ENCODE data around the gene MTHFD2L.

The MTHFD2L gene

DNA sequence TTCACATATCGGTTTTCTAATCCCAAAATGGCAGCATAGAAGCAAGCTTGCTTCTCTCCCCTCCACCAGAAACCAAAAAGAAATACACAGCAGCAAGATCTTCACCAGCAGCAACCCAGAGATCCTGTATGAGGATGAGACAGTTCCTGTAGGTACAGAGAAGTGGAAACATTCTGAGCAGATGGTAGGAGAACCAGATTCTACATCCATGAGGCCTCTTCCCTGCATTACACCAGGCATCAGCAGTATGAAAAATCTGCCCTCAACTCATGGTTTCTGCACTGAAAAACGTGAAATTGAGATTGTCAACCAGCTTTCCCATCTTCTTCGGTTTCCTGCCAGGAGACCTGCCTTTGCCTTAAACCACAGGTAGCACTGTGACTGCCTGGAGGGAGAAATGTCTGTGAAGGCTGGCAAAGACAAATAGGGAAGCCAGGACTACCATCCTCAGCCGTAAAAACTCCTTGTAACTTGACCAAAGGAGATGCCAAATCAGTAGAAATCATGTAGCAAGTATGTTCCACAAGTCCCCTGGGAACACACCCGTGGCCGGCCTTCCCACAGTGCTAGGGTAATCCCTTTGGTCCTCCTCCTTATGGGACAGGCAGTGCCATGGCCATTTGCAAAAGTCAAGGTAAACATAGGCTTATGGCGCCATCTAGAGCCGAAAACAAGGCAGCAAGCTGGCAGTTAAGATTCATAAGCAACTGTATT, 24.0 kb upstream of the MTHFD2L start:
- Histone ChIP-seq H3K27me3 (ENCODE audit: low read depth, low read length) (no peaks in the 10 kb centered on the region), H3K36me3 (ENCODE audit: control insufficient read depth in 1 of 2, insufficient read depth in 2 of 2, low read length in 2 of 2) (no peaks in the 10 kb centered on the region), H3K4me1 (ENCODE audit: control insufficient read depth in 1 of 2, insufficient read depth in 2 of 2, low read length in 2 of 2) (no peaks in the 10 kb centered on the region), H3K27ac (ENCODE audit: low read length) (no peak overlapping the region), H3K9me3 (ENCODE audit: control insufficient read depth in 1 of 2, low read length in 2 of 2) (peaks cover 0 to 4% of the 10 kb centered on the region in 2 donors), H3K4me3 (ENCODE audit: low read depth in 1 of 2, low read length in 2 of 2) (no peak overlapping the region)

DNA sequence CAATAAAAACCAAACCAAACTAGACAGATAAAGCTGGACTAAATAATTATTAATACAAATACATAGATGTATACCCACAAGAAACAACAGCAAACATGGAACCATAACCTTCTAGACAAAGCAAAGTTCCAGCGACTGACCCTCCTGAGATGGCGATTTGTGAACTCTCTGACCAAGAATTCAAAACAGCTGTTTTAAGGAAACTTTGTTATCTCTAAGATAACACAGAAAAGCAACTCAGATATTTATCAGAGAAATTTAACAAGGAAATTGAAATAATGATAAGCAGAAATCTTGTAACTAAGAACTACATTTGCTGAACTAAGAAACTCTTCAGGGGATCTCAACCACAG, 23.4 kb upstream of the MTHFD2L start:
- no peaks in the 10 kb centered on the region for H3K27me3 ChIP-seq (ENCODE audit: low read depth, low read length)
- H3K4me1 ChIP-seq (ENCODE audit: control insufficient read depth in 1 of 2, insufficient read depth in 2 of 2, low read length in 2 of 2): no peaks in the 10 kb centered on the region
- no peak overlapping the region for H3K4me3 ChIP-seq (ENCODE audit: low read depth in 1 of 2, low read length in 2 of 2)
- peaks cover 0 to 4% of the 10 kb centered on the region in 2 donors for H3K9me3 ChIP-seq (ENCODE audit: control insufficient read depth in 1 of 2, low read length in 2 of 2)
- no peak overlapping the region for H3K27ac ChIP-seq (ENCODE audit: low read length)
- no peaks in the 10 kb centered on the region for H3K36me3 ChIP-seq (ENCODE audit: control insufficient read depth in 1 of 2, insufficient read depth in 2 of 2, low read length in 2 of 2)

DNA sequence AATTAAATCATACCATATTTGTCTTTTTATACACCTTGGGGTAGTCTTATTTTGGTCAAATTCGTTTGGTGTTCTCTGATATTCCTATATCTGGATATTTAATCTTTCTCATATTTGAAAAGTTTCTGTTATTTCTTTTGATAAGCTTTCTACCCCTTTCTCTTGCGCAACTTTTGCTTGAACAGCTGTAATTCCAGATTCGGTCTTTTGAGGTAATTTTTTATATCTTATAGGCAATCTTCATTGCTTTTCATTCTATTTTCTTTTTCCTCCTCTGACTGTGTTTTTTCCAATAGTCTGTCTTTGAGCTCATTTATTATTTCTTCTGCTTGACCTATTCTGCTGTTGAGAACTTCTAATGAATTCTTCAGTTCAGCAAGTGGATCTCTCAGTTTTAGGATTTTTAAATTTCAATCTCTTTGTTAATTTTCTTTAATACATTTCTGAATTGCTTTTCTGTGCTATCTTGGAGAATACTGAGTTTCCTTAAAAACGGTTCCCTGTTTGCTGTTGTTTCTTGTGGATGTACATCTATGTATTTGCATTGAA, 11.3 kb upstream of the MTHFD2L start:
- H3K27me3 ChIP-seq (ENCODE audit: low read depth, low read length): no peaks in the 10 kb centered on the region
- H3K9me3 ChIP-seq (ENCODE audit: control insufficient read depth in 1 of 2, low read length in 2 of 2): no peaks in the 10 kb centered on the region
- no peaks in the 10 kb centered on the region for H3K36me3 ChIP-seq (ENCODE audit: control insufficient read depth in 1 of 2, insufficient read depth in 2 of 2, low read length in 2 of 2)
- H3K4me3 ChIP-seq (ENCODE audit: low read depth in 1 of 2, low read length in 2 of 2): no peak overlapping the region
- H3K27ac ChIP-seq (ENCODE audit: low read length): no peak overlapping the region
- no peaks in the 10 kb centered on the region for H3K4me1 ChIP-seq (ENCODE audit: control insufficient read depth in 1 of 2, insufficient read depth in 2 of 2, low read length in 2 of 2)

DNA sequence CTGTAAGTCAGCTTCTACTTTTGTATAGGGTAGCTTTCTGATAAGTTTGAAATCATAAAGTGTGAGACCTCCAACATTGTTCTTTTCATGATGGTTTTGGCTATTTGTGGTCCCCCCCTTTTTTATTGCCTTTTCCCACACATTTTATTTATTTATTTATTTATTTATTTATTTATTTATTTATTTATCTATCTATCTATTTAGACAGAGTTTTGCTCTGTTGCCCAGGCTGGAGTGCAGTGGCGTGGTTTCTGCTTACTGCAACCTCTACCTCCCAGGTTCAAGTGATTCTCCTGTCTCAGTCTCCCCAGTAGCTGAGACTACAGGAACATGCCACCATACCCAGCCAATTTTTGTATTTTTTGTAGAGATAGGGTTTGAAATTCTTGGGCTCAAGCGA, 9.7 kb upstream of the MTHFD2L start:
- Histone ChIP-seq H3K27ac (ENCODE audit: low read length) (no peak overlapping the region), H3K4me3 (ENCODE audit: low read depth in 1 of 2, low read length in 2 of 2) (no peak overlapping the region), H3K36me3 (ENCODE audit: control insufficient read depth in 1 of 2, insufficient read depth in 2 of 2, low read length in 2 of 2) (no peaks in the 10 kb centered on the region), H3K4me1 (ENCODE audit: control insufficient read depth in 1 of 2, insufficient read depth in 2 of 2, low read length in 2 of 2) (peaks cover 0 to 3% of the 10 kb centered on the region in 2 donors), H3K9me3 (ENCODE audit: control insufficient read depth in 1 of 2, low read length in 2 of 2) (no peaks in the 10 kb centered on the region), H3K27me3 (ENCODE audit: low read depth, low read length) (no peaks in the 10 kb centered on the region)

DNA sequence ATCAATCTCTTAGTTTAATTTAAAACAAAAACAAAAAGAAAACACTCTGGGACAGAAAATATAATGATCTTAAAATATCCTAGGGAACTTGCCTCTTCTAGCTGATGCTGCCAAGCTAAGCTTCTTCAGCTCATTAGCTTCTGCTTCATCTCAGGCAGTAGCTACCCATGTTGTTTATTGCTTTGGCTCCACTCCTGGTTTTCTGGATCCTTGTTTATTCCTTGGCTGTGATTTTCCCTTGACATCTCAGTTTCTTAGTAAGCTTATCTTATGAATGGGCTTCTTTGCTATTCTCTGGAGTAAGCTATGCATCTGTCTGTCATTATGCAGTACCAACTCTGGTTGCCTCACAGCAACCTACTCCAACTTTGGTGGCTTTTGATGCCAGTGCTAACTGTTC, 5.1 kb upstream of the MTHFD2L start:
- Histone ChIP-seq H3K36me3 (ENCODE audit: control insufficient read depth in 1 of 2, insufficient read depth in 2 of 2, low read length in 2 of 2) (no peaks in the 10 kb centered on the region), H3K9me3 (ENCODE audit: control insufficient read depth in 1 of 2, low read length in 2 of 2) (no peaks in the 10 kb centered on the region), H3K4me3 (ENCODE audit: low read depth in 1 of 2, low read length in 2 of 2) (no peak overlapping the region), H3K4me1 (ENCODE audit: control insufficient read depth in 1 of 2, insufficient read depth in 2 of 2, low read length in 2 of 2) (peaks cover 0 to 3% of the 10 kb centered on the region in 2 donors), H3K27me3 (ENCODE audit: low read depth, low read length) (no peaks in the 10 kb centered on the region), H3K27ac (ENCODE audit: low read length) (no peak overlapping the region)

DNA sequence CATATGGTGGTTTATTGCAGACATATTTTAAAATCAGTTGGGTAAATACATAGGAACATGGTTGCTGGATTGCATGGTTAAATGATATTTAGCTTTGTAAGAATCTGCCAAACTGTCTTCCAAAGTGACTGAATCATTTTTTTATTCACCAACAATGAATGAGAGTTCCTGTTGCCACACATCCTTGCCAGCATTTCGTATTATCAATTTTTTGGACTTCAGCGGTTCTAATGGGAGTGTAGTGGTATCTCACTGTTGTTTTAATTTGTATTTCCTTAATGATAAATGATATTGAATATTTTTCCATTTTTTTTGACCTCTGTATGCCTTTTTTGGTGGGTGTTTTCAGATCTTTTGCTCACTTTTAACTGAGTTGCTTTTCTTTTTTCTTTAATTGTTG, 1.4 kb upstream of the MTHFD2L start:
- H3K27ac ChIP-seq (ENCODE audit: low read length): no peak overlapping the region
- no peaks in the 10 kb centered on the region for H3K27me3 ChIP-seq (ENCODE audit: low read depth, low read length)
- peaks cover 0 to 7% of the 10 kb centered on the region in 2 donors for H3K4me1 ChIP-seq (ENCODE audit: control insufficient read depth in 1 of 2, insufficient read depth in 2 of 2, low read length in 2 of 2)
- no peak overlapping the region for H3K4me3 ChIP-seq (ENCODE audit: low read depth in 1 of 2, low read length in 2 of 2)
- no peaks in the 10 kb centered on the region for H3K9me3 ChIP-seq (ENCODE audit: control insufficient read depth in 1 of 2, low read length in 2 of 2)
- H3K36me3 ChIP-seq (ENCODE audit: control insufficient read depth in 1 of 2, insufficient read depth in 2 of 2, low read length in 2 of 2): peaks cover 0 to 10% of the 10 kb centered on the region in 2 donors

DNA sequence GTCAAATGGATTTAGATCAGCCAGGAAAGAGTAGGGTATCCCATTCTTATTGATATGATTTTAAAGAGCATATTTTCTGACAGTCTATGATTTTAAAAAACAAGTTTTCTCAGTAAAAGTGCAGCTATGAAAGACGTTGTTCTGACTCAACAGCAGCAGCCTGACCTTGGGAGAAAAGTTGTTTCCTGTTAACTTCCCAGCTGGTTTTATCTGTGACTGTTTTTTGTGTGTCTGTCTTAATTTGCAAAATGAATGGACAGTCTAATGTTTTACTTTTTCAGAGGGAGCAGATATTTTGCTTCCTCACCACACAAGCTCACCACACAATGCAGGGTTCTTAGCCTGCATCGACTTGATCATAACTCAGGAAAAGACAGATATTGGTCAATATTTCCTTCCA, 764 bp upstream of the MTHFD2L start:
- H3K27me3 ChIP-seq (ENCODE audit: low read depth, low read length): no peaks in the 10 kb centered on the region
- H3K4me1 ChIP-seq (ENCODE audit: control insufficient read depth in 1 of 2, insufficient read depth in 2 of 2, low read length in 2 of 2): peaks cover 0 to 7% of the 10 kb centered on the region in 2 donors
- peaks cover 0 to 15% of the 10 kb centered on the region in 2 donors for H3K36me3 ChIP-seq (ENCODE audit: control insufficient read depth in 1 of 2, insufficient read depth in 2 of 2, low read length in 2 of 2)
- H3K27ac ChIP-seq (ENCODE audit: low read length): peak overlapping the region; percentile 94
- no peaks in the 10 kb centered on the region for H3K9me3 ChIP-seq (ENCODE audit: control insufficient read depth in 1 of 2, low read length in 2 of 2)
- peak overlapping the region; percentile 62 to 79 for H3K4me3 ChIP-seq (ENCODE audit: low read depth in 1 of 2, low read length in 2 of 2)

DNA sequence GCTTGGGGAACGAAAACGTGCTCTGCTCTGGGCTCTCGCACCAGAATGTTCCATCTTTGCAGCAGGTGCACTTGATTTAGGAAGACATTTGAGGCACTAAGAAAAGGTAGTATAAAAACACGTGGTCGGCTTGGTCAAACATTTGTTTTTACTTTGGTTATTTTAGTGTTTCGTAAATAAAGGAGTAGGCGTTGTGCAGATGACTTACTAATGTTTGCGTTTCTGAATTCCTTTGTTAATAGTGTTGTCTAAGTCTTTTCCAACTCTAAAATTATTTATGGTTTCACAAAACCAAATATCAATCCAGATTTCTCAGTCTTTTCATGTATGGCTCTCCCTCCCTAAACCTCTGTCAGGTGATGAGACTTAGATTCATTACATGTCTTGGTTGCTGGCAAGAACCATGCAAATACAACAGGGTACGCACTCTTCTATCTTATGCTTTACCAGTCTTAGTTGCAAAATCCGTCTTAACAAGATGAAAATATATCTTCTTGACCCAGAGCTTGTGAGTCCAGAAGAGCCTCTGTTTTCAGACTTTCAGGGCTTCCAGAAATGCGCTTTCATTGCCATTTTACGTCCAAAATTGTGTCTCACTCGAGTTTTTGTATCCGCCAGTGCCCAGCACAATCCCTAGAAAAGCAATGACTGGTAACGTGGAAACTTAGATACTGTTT, 686 bp downstream of the MTHFD2L start:
- H3K4me1 ChIP-seq (ENCODE audit: control insufficient read depth in 1 of 2, insufficient read depth in 2 of 2, low read length in 2 of 2): peaks cover 0 to 4% of the 10 kb centered on the region in 2 donors

DNA sequence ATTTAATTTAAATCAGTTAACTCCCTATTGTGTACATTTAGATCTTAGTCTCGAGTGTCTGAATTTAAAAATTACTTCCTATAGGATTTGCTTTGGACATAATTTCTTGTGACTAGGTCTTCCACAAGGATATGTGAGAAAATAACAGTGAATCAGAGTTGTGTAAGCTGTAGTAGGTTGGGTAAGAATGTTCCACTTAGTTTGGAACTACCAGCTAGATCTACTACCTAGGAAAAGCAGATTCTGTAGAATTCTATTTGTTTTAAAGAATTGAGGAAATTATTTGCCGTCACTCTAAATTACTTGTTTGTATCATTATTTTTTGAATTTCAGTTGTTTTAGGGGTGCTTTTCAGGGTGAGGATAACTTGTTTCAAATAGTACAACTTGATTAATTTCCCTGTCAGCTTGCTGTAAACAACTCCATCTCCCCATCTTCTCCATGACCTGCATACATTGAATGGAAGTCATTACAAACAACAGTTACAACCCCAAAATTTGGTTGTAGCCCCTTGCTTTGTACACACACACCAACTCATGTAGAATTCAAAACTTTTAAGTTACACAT, 1.3 kb downstream of the MTHFD2L start:
- peaks cover 0 to 4% of the 10 kb centered on the region in 2 donors for H3K4me1 ChIP-seq (ENCODE audit: control insufficient read depth in 1 of 2, insufficient read depth in 2 of 2, low read length in 2 of 2)
- H3K27me3 ChIP-seq (ENCODE audit: low read depth, low read length): no peaks in the 10 kb centered on the region
- no peaks in the 10 kb centered on the region for H3K9me3 ChIP-seq (ENCODE audit: control insufficient read depth in 1 of 2, low read length in 2 of 2)
- H3K27ac ChIP-seq (ENCODE audit: low read length): peak overlapping the region; percentile 10
- H3K36me3 ChIP-seq (ENCODE audit: control insufficient read depth in 1 of 2, insufficient read depth in 2 of 2, low read length in 2 of 2): peaks cover 0 to 15% of the 10 kb centered on the region in 2 donors
- H3K4me3 ChIP-seq (ENCODE audit: low read depth in 1 of 2, low read length in 2 of 2): peak overlapping the region; percentile 62 to 83

More for the DNA sequence above, 686 bp downstream of the MTHFD2L start:
- H3K27ac ChIP-seq (ENCODE audit: low read length): peak overlapping the region; percentile 10
- H3K9me3 ChIP-seq (ENCODE audit: control insufficient read depth in 1 of 2, low read length in 2 of 2): no peaks in the 10 kb centered on the region
- H3K36me3 ChIP-seq (ENCODE audit: control insufficient read depth in 1 of 2, insufficient read depth in 2 of 2, low read length in 2 of 2): peaks cover 0 to 15% of the 10 kb centered on the region in 2 donors
- no peaks in the 10 kb centered on the region for H3K27me3 ChIP-seq (ENCODE audit: low read depth, low read length)
- H3K4me3 ChIP-seq (ENCODE audit: low read depth in 1 of 2, low read length in 2 of 2): peak overlapping the region; percentile 62 to 83

DNA sequence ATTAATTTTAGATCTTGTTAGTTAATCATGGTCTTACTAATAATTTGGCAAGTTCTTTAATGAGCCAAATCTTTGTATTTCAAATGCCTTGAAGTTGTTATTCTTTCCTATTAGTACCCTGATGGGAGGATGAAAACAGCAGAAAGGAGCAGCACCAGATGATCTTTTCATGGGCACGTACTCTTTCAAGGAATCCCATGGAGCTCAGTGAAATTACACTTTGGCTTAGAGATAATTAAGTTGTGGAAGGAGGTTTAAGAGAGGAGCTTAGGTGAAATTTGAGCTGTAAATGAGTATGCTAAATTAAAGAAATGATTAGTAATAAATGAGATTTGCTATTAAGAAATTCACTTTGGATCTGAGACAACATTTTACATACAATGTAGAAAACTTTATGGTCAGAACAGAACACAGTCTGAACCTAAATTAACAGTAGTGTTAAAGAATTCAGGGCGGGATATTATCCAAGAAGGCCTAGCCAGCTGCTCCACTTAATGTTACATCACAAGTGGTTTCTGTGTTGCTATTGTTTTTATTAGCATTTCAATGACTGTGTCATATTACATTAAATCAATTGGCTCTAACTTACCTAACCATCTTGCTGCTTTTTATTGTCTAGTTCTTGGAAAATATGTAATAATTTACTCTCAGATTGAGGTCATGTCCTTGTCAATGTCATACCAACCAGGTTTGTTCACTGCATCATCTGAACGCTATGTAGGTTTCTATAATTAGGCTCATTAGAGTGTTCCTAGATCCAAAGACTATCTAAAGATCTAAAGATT, 3.9 kb downstream of the MTHFD2L start:
- Histone ChIP-seq H3K27ac (ENCODE audit: low read length) (peak overlapping the region; percentile 10), H3K9me3 (ENCODE audit: control insufficient read depth in 1 of 2, low read length in 2 of 2) (no peaks in the 10 kb centered on the region), H3K4me3 (ENCODE audit: low read depth in 1 of 2, low read length in 2 of 2) (no peak overlapping the region), H3K27me3 (ENCODE audit: low read depth, low read length) (no peaks in the 10 kb centered on the region), H3K4me1 (ENCODE audit: control insufficient read depth in 1 of 2, insufficient read depth in 2 of 2, low read length in 2 of 2) (peaks cover 0 to 4% of the 10 kb centered on the region in 2 donors), H3K36me3 (ENCODE audit: control insufficient read depth in 1 of 2, insufficient read depth in 2 of 2, low read length in 2 of 2) (peaks cover 0 to 15% of the 10 kb centered on the region in 2 donors)

DNA sequence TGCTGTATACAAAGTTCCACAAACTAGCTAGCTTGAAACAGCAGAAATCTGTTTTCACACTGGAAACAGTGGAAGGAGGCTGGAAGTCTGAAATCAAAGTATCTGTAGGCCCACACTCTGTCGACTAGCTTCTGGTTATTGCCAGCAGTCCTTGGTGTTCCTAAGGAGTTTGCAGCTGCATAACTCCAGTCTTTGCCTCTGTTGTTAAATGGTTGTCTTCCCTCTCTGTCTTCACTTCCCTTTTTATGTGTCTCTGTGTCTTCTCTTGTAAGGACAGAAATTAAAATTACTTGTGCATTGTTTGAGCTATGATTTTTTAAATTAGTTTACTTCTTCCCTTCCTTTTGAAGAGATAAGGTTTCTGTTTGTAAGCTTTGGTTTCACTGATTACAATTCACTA, 8.2 kb downstream of the MTHFD2L start:
- peaks cover 0 to 9% of the 10 kb centered on the region in 2 donors for H3K36me3 ChIP-seq (ENCODE audit: control insufficient read depth in 1 of 2, insufficient read depth in 2 of 2, low read length in 2 of 2)
- H3K27ac ChIP-seq (ENCODE audit: low read length): no peak overlapping the region
- H3K4me3 ChIP-seq (ENCODE audit: low read depth in 1 of 2, low read length in 2 of 2): no peak overlapping the region
- no peaks in the 10 kb centered on the region for H3K9me3 ChIP-seq (ENCODE audit: control insufficient read depth in 1 of 2, low read length in 2 of 2)
- H3K4me1 ChIP-seq (ENCODE audit: control insufficient read depth in 1 of 2, insufficient read depth in 2 of 2, low read length in 2 of 2): no peaks in the 10 kb centered on the region
- no peaks in the 10 kb centered on the region for H3K27me3 ChIP-seq (ENCODE audit: low read depth, low read length)

All from muscle layer of duodenum (tissue), 2 donors.